SKM-1 (cell line): ENCODE data around the gene CD3E.

Source experiments
- DNase-seq: peaks from one replicate; lab custom pipeline; 2025; ENCODE audit not compliant: unreplicated experiment; lab: John Stamatoyannopoulos, UW

Gene CD3E

DNA sequence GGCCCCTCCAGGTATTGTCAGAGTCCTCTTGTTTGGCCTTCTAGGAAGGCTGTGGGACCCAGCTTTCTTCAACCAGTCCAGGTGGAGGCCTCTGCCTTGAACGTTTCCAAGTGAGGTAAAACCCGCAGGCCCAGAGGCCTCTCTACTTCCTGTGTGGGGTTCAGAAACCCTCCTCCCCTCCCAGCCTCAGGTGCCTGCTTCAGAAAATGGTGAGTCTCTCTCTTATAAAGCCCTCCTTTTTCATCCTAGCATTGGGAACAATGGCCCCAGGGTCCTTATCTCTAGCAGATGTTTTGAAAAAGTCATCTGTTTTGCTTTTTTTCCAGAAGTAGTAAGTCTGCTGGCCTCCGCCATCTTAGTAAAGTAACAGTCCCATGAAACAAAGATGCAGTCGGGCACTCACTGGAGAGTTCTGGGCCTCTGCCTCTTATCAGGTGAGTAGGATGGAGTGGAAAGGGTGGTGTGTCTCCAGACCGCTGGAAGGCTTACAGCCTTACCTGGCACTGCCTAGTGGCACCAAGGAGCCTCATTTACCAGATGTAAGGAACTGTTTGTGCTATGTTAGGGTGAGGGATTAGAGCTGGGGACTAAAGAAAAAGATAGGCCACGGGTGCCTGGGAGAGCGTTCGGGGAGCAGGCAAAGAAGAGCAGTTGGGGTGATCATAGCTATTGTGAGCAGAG is at the start of gene CD3E:
Gene CD3E (plus strand): TSS at position 163 of the 681 bp plus-strand sequence. CDS start 223 bp downstream, at position 386.
- no peak for DNase-seq

DNA sequence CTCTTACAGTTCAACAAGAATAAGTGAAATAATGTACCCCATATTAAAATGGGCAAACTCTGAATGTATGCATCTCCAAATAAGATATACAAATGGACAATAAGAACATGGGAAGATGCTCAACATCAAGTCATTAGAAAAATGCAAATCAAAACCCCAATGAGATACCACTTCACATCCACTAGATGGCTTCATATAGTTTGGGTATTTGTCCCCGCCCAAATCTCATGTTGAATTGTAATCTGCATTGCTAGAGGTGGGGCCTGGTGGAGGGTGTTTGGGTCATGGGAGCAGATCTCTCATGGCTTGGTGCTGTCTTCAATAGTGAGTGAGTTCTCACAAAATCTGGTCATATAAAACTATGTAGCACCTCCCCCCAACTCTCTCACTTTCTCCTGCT is 46.1 kb upstream of the CD3E start:
- no peak for DNase-seq

DNA sequence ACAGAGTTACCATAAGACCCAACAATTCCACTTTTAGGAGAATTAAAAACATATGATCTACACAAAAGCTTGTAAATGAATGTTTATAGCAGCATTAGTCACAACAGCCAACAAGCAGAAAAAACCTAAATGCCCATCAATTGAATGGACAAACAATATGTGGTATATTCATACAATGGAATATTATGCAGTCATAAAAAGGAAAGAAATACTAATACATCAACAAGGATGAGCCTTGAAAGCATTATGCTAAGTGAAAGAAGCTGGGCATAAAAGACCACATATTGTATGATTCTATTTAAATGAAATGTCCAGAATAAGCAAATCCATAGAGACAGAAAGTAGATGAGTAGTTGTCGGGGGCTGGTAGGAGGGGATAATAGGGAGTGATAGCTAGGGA is 45.4 kb upstream of the CD3E start:
- DNase-seq, result no peak

DNA sequence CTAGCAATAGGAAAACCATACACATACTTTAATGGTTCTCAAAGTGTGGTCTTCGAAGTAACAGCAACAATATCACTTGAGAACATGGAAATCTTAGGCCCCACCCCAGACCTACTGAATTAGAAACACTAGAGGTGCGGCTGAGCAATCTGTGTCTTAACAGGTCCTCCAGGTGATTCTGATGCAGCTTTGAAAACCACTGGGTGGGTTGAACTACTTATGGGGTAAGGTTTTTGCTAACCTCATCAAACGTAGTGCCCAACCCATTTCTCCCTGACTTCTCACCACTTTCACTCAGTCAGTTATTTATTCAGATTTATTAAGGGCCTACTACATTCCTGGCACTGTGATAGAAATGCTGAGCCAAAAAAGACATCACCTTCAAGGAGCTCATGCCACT is 44.2 kb upstream of the CD3E start:
- no peak for DNase-seq

DNA sequence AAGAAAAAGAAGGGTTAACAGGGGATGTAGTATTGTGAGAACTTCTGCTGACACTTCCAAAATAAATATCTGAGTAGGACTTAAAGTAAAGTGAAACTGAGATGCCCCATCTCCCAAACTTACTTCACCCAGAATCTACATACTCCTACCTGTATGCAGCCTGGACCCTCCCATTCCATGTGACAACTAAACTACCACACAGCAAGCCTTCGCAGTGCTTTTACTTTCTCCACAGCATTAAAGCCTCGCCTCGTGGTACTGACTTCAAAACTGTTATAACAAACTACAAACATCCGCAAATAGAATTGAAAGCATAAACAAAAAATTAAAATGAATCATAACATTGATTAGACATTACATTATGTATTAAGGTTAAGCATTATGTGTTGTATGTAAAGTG is 41.4 kb upstream of the CD3E start:
- no peak for DNase-seq

DNA sequence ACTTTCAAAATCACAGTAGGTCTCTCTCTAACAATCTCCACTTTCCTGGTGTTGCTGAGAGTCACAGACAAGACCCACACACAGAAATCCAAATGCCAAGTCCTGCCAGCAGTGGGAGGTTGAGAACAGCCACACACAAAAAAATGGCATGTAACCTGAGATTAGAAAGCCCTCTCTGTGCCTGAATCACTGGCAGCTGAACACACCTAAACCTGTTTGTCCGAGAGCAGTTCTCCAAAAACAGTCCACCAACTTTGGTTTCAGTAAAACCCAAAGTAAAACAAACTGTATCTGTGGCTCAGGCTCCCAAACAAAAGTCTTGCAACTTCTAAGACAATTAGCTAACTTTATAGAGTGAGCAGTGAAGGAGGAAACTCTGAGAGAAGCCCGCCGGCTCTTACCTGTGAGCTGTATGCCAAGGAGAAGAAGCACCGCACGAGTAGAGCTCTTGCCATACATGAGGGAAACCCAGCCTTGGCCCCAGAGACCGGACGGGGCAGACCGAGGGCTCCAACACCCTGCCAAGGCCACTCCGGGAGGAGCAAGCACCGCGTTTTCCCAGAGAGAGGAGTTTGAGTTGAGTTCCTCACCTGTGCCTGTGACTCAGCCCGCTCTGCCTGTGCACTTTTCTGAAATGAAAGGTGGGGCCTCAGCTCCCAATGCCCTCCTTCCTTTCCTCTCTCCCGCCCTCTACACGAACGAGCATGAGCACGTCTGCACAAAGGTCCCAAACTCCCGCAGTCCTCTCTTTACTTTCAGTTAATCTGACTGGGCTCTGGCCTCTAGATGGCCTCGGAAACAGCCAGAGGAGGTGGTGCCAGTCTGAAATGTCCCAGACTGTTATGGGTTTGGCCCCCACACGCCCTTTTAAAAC is 40.6 kb upstream of the CD3E start, which contains the start of gene MPZL2:
Gene MPZL2 (minus strand): TSS at position 603 of the 874 bp plus-strand sequence. CDS start 144 bp downstream, at position 459.
- DNase-seq, result no peak

DNA sequence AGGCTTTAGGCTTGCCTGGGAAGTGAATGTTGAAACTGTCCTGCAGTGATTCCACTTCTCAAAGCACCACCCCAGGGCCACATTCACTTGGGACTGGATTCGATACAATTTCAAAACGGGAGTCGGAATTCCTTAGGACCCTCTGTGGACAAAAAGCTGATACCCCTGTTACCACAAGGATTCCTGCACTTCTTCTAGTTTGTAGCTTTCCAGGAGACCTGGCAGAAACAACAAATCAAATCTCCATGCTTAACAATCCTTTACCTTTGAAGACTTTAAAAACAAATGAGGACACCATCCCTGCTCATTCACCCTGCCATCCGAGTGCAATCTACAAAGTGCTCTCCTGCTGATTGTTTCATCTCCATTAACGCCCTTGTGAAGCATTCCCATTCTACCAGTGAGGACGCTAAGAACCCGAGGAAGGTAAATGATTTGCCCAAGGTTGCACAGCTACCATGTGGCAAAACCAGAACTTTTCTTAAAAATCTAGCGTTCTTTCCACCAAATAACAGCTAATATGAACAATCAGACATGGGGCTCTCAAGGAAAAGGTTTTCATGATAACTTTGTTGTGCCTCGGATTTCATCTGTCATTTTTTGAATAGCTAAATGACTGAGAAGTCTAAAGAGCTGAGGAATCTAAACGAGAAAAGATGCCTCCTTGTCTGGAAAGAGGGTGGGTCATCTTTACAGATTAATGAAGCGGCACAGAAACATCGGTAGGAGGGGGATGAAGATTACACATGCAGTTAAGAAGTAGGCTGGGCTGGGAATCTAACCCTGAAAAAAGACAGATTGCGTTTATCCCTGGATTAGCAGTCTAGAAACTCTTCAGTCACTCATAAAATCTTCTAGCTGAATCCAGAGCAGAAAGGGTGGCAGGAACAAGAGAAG is 39.7 kb upstream of the CD3E start:
- DNase-seq, result no peak

DNA sequence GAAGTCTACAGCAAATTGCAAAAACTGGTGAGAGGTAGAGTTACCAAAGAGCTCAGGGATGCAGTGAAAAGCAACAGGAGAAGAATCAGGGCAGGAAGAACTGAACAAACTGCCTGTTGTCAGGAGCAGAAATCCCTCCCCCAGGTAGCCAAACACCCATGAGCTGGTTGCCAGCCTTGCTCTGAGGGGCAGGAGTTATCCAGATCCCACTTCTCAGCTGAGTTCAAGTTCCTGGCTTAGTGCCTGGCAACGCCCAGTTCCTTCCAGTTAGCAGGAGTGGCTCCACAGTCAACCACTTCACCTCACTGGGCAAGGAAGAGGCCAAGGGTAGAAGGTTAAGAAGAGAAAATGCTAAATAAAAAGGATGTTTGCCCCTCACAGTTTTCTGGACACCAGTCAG is 38.6 kb upstream of the CD3E start:
- DNase-seq, result no peak

DNA sequence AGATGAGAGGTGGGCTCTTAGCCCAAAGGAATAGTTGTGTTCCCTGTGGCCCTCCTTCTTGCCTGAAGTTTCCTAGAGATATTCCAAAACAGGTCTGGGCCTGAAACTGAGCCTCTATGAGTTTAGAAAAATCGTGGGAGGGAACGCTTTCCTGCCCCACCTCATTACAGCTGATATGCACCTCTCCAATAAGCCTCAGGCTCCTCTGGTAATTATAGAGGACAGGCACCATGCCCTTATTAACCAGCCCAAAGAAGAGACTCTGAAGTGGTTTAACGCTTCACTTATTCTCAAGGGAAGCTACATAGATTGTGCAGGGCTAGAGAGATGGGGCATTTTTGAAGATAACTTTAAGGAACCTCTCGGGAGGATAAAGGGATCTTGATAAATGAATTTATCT is 37.0 kb upstream of the CD3E start:
- DNase-seq, result no peak

DNA sequence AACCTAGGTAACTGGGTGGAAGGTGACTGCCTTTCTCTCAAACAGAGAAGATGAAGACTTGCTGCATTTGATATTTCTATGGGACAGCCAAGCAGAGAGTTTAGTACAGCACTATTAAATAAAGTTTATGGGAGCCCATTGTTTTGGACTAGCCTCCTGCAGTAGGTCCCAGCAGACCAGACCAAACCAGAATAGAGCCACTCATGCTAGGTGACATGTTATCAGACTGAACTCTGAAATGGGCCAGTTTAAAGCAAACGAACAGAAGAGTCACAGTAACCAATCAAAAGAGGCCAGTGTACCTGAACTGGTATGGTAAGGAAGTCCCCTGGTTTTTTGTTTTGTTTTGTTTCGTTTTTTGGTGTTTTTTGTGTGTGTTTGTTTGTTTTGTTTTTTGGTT is 32.5 kb upstream of the CD3E start:
- DNase-seq, result no peak

DNA sequence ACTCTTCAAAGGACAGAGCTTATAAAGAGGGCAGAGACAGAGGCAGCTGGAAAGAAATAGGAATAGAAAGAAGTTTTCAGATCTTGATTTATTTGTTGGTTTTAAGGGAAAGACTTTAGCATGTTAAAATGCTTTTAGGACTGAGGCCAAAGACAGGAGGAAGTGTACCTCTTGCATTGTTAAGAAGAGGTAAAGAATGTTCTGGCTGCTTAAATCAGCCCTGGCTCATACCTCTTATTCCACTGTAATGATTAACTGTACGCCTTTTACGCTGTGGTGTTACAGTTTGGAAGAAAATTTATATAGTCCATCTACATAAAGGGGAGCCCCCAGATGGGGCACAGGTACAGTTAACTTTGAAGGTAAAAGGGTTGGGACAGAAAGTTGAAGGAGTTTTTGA is 30.3 kb upstream of the CD3E start:
- no peak for DNase-seq

DNA sequence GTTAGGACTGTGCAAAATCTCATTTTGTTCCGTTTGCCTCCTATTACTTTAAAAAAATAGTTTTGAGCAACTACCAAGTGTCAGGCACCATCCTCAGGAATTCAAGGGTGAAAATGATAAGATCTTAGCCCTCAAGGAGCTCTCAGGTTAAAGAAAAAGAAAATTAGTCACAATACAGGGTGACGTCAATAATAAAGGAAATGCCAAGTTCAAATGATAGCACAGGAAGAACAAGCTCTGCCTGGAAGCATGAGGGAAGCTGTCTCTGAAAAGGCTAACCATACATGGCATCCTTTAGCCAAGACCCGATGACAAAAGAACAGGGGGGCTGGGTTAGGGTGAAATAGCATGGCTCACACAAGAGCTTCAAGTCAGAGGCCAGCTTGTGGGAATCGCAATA is 29.4 kb upstream of the CD3E start:
- DNase-seq, result no peak

DNA sequence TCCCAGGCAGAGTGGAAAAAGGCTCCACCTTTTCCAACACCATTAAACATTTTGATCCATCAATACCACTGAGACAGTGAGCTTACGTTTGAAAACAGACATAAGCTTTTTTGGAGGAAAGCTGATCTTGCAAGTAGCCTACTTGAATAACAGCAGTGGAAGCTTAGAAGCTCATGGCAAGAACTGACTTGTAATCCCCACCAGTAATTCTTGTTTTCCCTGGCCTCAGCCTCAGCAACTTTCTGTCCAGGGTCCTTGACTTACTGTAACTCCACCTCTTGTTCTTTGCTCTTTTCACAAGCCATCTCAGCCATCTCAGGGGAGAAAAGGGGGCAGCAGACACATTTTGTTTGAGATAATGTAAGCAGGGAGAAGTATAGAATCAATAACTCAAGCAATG is 28.1 kb upstream of the CD3E start:
- DNase-seq, result no peak

DNA sequence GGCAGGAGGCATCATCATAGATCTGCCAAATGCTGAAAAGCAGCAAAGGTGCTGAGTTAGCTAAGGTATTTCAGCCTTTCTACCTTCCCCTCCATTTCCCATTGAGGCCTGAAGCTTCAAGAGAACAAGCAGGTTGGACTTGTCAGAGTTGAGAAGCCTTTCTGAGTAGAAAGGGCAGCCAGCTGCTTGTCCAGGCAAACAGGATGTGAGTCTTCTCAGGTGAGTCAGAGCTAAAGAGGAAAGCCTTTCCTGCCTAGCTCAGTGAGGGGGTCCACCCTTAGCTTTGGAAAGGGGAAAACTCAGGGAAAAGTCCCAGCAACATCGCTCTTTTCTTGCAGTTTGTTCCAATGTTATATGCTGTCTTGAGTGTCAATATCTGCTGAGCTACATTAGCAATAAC is 27.2 kb upstream of the CD3E start:
- DNase-seq, result no peak

DNA sequence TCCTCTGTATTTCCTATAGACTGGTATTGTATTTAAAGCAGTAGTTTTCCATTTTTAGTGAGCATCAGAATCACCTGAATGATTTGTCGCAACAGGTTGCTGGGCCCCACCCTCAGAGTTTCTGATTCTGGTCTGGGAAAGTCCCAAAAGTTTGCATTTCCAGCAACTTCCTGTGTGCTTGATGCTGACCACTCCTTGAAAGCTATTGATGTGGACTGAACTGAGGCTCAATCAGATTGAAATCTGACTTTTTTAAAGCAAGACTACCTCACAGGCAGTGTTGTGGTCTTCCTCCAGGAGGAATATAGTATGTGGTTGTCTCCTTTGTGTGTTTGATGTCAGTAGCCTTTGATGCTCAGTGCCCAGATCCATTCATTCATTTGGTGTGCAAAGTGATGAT is 23.2 kb upstream of the CD3E start:
- no peak for DNase-seq

DNA sequence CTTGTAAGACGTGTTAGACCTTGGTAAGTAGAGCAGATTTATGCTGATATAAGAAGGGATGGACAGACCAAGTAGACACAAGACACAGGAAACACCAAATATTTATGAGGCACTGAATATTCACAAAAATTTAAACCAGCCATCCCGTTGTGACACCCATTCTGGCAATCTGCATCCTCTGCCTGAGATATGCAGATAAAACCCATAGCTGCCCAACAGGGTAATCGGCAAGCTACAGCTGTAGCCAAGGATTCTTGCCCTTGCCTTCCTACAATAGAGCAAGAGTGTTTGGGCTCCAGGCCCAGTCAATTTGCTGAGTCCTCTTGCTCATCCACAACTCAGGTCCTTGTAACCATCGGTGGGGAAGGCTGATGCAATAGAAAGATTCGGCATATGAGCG is 21.9 kb upstream of the CD3E start:
- DNase-seq, result no peak

DNA sequence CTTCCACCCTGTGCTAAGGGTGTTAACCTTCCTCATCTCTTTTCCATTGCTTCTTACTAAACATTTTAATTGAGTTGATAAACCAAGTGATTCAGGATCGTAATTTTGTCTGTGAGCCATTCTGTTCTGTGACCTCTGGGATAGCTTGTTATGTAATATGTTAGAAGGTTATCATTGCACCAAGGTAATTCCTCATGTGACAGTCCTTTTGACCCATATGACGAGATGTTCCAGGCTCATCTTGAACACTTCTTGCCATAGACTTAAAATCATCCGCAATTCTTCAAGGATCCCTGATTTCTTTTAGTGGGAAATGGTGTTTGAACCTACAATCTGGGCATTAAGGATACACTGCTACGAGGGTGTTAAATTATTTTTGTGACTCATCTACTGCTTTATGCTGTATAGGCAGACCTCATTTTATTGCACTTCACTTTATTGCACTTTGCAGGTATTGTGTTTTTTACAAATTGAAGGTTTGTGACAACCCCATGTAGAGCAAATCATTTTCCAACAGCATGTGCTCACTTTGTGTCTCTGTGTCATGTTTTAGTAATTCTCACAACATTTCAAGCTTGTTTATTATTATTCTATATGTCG is 21.4 kb upstream of the CD3E start:
- no peak for DNase-seq

DNA sequence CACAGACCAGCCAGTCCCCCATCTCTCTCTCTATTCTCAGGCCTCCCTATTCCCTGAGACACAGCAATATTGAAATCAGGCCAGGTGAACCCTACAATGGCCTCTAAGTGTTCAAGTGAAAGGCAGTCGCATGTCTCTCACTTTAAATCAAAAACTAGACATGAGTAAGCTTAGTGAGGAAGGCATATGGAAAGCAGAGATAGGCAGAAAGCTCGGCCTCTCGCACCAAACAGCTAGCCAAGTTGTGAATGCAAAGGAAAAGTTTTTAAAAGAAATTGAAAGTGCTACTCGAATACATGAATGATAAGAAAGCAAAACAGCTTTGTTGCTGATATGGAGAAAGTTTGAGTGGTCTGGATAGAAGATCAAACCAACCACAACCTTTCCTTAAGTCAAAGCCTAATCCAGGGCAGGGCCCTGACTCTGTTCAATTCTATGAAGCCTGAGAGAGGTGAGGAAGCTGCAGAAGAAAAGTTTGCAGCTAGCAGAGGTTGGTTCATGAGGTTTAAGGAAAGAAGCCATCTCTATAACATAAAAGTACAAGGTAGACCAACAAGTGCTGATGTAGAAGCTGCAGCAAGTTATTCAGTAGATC is 20.7 kb upstream of the CD3E start:
- DNase-seq, result no peak

DNA sequence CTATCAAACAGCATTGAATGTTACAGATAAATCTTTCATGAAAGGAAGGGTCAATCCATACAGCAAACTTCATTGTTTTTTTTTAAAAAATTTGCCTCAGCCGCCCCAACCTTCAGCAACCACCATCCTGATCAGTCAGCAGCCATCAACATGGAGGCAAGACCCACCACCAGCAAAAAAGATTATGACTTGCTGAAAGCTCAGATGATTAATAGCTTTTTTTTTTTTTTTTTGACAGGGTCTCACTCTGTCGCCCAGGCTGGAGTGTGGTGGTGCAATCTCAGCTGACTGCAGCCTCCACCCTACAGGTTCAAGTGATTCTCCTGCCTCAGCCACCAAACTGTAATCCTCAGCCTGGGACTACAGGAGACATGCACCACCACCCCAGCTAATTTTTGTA is 18.0 kb upstream of the CD3E start:
- DNase-seq, result no peak

DNA sequence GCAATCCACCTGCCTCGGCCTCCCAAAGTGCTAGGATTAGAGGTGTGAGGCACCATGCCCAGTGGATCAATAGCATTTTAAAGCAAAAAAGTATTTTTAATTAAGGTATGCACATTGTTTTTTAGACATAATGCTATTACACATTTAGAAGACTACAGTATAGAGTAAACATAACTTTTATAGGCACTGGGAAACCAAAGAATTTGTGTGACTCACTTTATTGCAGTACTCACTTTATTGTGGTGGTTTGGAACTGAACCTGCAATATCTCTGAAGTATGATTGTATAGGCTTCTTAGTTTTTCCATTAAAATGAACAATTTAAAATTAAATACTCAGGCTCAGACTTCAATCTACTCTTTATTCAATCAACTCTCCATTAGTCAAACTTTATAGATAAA is 17.5 kb upstream of the CD3E start:
- DNase-seq, result no peak

DNA sequence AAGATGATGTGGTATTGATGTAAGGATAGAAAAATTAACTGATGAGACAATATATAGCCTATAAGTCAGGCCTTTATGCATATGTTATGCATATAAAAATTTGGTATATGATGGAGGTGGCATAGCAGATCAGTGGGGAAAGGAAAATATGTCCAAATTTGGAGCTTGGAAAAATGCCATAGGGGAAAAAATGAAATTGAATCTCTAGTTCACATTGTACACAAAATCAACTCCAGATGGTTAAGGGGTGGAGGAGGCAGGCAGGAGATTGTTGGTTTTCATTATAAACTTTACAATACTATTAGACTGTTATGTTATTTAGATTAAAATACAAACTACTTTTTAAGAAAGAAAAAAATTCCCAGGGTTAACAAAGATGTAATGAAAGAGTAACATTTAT is 15.1 kb upstream of the CD3E start:
- no peak for DNase-seq
